Esophagus squamous epithelium (tissue), 4 donors: Measurements from ENCODE around the gene KCNH5.

Source experiments
- CTCF ChIP-seq, 6 experiments: fragments of 450-650 bp in 4 of 6; fragments of 200-600 bp in 2 of 6; sonication (generic) in 2 of 6; IDR thresholded peaks; one replicate each; pipeline ENCODE4 v1.5.1; 2016 to 2019; ENCODE audit warnings: antibody characterized with exemption in 6 of 6, mild to moderate bottlenecking in 4 of 6, moderate library complexity in 4 of 6
- POLR2A ChIP-seq, 4 donors: fragments of 450-650 bp; IDR thresholded peaks; one replicate each; pipeline ENCODE4 v1.6.1; 2017; ENCODE audit warnings: antibody characterized with exemption in 4 of 4, mild to moderate bottlenecking in 4 of 4, moderate library complexity in 3 of 4

- no peak for TF ChIP-seq CTCF (IDR thresholded peaks at IDR 0.05)
- TF ChIP-seq POLR2A (IDR thresholded peaks at IDR 0.05), result no peak
Observed at GRCh38 chr14:63030113-63030512, 15.1 kb downstream of the KCNH5 start.
